Chondrocyte (in vitro differentiated cells): Measurements from ENCODE around the gene LANCL3. TPM values are rescaled to one million over a fixed set of nuclear protein-coding genes. Genes with fewer than 3 reads are reported as not detected.
"Not testable (repeated sequence)": the region's sequence is repeated elsewhere in the genome, so short reads cannot be mapped to it uniquely, and the experiment has no call there.

Experiments used
- DNase-seq: peaks from one replicate; pipeline ENCODE4 v3.0.0; 2021; ENCODE audit warnings: mixed read lengths, low spot score
- H3K27ac Mint-ChIP-seq: one replicate; pipeline ENCODE4 v1.8.0; 2021; ENCODE audit warnings: mild to moderate bottlenecking, moderate library complexity, mixed read lengths; ENCODE audit not compliant: unreplicated experiment
- H3K27me3 Mint-ChIP-seq: 2 replicates; pipeline ENCODE4 v1.8.0; 2021; ENCODE audit warnings: low read depth, mixed read lengths
- H3K36me3 Mint-ChIP-seq: 2 replicates; pipeline ENCODE4 v1.8.0; 2021; ENCODE audit warnings: low read depth, mixed read lengths
- H3K4me1 Mint-ChIP-seq: 2 replicates; pipeline ENCODE4 v1.8.0; 2021; ENCODE audit warnings: low read depth, mild to moderate bottlenecking, mixed read lengths
- H3K4me3 Mint-ChIP-seq: one replicate; pipeline ENCODE4 v1.8.0; 2021; ENCODE audit warnings: mild to moderate bottlenecking, moderate library complexity, mixed read lengths; ENCODE audit not compliant: unreplicated experiment
- H3K9me3 Mint-ChIP-seq: 2 replicates; pipeline ENCODE4 v1.8.0; 2021; ENCODE audit warnings: low read depth, mixed read lengths
- CTCF ChIP-seq: fragments of 200-600 bp; sonication (generic); IDR thresholded peaks from 2 replicates; pipeline ENCODE4 v1.5.0; 2021; ENCODE audit warnings: antibody characterized with exemption, mild to moderate bottlenecking, moderate library complexity
- long read RNA-seq: library from polyadenylated mRNA; stranded (forward); transcript quantifications from one replicate; pipeline ENCODE4 v2.0.0, GENCODE V29; 2021
- total RNA-seq: library from RNA; stranded (reverse); gene quantifications from 3 replicates; pipeline ENCODE4 v1.2.1, GENCODE V29; 2021

The LANCL3 gene
- 0.05 TPM in 1 of 3 replicates, not detected in the others for total RNA-seq
- long read RNA-seq, result 0 reads

- Mint-ChIP-seq H3K4me3 (peak within 1 kb of the TSS; percentile 50), H3K27me3 (peaks cover 14% of the 10 kb centered on the region), H3K9me3 (peaks cover 17% of the 10 kb centered on the region)
- not testable (repeated sequence) for H3K27ac Mint-ChIP-seq, H3K4me1 Mint-ChIP-seq, H3K36me3 Mint-ChIP-seq
- DNase-seq, result peak; percentile 81
These were observed at the start of gene LANCL3 for GRCh38 chrX:37571426-37572107. Gene LANCL3, plus strand, starts transcription at chrX:37571661. Its CDS starts 210 bp downstream, at chrX:37571871.

- peaks cover 11% of the 10 kb centered on the region for H3K9me3 Mint-ChIP-seq
These were observed 47.8 kb upstream of the LANCL3 start for GRCh38 chrX:37523673-37524072.

GRCh38 chrX:37541991-37542390 lies 29.5 kb upstream of the LANCL3 start:
- H3K27ac Mint-ChIP-seq, result no peak overlapping the region
- H3K36me3 Mint-ChIP-seq, result no peaks in the 10 kb centered on the region
- no peak overlapping the region for H3K4me3 Mint-ChIP-seq
- peak; percentile 75 for DNase-seq
- no peaks in the 10 kb centered on the region for H3K27me3 Mint-ChIP-seq
- peaks cover 12% of the 10 kb centered on the region for H3K9me3 Mint-ChIP-seq
- H3K4me1 Mint-ChIP-seq, result no peaks in the 10 kb centered on the region
- no peak for TF ChIP-seq CTCF

More at GRCh38 chrX:37523673-37524072, 47.8 kb upstream of the LANCL3 start:
- H3K4me1 Mint-ChIP-seq, H3K4me3 Mint-ChIP-seq, H3K27me3 Mint-ChIP-seq, H3K27ac Mint-ChIP-seq, DNase-seq, H3K36me3 Mint-ChIP-seq: not testable (repeated sequence)

- no peak overlapping the region for H3K4me3 Mint-ChIP-seq
- H3K27ac Mint-ChIP-seq, result no peak overlapping the region
- H3K36me3 Mint-ChIP-seq, result no peaks in the 10 kb centered on the region
- no peaks in the 10 kb centered on the region for H3K27me3 Mint-ChIP-seq
- H3K4me1 Mint-ChIP-seq, result no peaks in the 10 kb centered on the region
- no peak for TF ChIP-seq CTCF
- peaks cover 12% of the 10 kb centered on the region for H3K9me3 Mint-ChIP-seq
- DNase-seq, result peak; percentile 72
These were observed 28.7 kb upstream of the LANCL3 start for GRCh38 chrX:37542791-37543190.

- Mint-ChIP-seq H3K4me3 (no peak overlapping the region), H3K4me1 (no peaks in the 10 kb centered on the region), H3K27ac (no peak overlapping the region), H3K36me3 (no peaks in the 10 kb centered on the region), H3K27me3 (no peaks in the 10 kb centered on the region), H3K9me3 (peaks cover 12% of the 10 kb centered on the region)
- TF ChIP-seq CTCF, result no peak
- DNase-seq, result peak; percentile 88
These were observed 28.1 kb upstream of the LANCL3 start for GRCh38 chrX:37543324-37543723.

GRCh38 chrX:37544531-37544930 lies 26.9 kb upstream of the LANCL3 start:
- H3K27ac Mint-ChIP-seq, DNase-seq, H3K36me3 Mint-ChIP-seq, H3K27me3 Mint-ChIP-seq, H3K4me1 Mint-ChIP-seq, H3K4me3 Mint-ChIP-seq: not testable (repeated sequence)
- peaks cover 12% of the 10 kb centered on the region for H3K9me3 Mint-ChIP-seq

- no peak overlapping the region for H3K27ac Mint-ChIP-seq
- H3K36me3 Mint-ChIP-seq, result no peaks in the 10 kb centered on the region
- H3K4me1 Mint-ChIP-seq, result no peaks in the 10 kb centered on the region
- peak; percentile 85 for DNase-seq
- H3K4me3 Mint-ChIP-seq, result no peak overlapping the region
- TF ChIP-seq CTCF, result no peak
- H3K9me3 Mint-ChIP-seq, result peaks cover 11% of the 10 kb centered on the region
- H3K27me3 Mint-ChIP-seq, result no peaks in the 10 kb centered on the region
These were observed 26.4 kb upstream of the LANCL3 start for GRCh38 chrX:37545066-37545465.

GRCh38 chrX:37549619-37550018 lies 21.8 kb upstream of the LANCL3 start:
- not testable (repeated sequence) for H3K27ac Mint-ChIP-seq, H3K4me3 Mint-ChIP-seq, H3K4me1 Mint-ChIP-seq, H3K27me3 Mint-ChIP-seq, H3K36me3 Mint-ChIP-seq, H3K9me3 Mint-ChIP-seq, DNase-seq
